HCT116 (cell line): ENCODE results near the gene RAPGEFL1. TPM values are rescaled to one million over a fixed set of nuclear protein-coding genes. Genes with fewer than 3 reads are reported as not detected.
A peak's percentile ranks its signal among the peaks of the same experiment; 100 is the strongest.

Source experiments
- ATAC-seq: fragments of 200-7000 bp; cut with Tn5 transposase; 2 replicates; pipeline ENCODE4 v1.9.1; 2020; ENCODE audit warnings: mild to moderate bottlenecking, moderate library complexity
- BruUV-seq: library from RNA; stranded (reverse); fragments of 400-500 nt; replicated peaks from 2 replicates; lab custom pipeline; 2021; lab: Mats Ljungman, UMichigan
- CTCF ChIA-PET: fragments of 300-600 bp; sonication (Branson Sonifier 250); formaldehyde crosslinking; loops from one replicate; lab custom pipeline; 2021; ENCODE audit warnings: antibody characterized with exemption; lab: Charles Lee
- POLR2A ChIA-PET: fragments of 300-600, 350-600 bp; sonication (Branson Sonifier 250); formaldehyde crosslinking; loops from one replicate; lab custom pipeline; 2021; ENCODE audit warnings: antibody characterized with exemption; lab: Charles Lee
- RAD21 ChIA-PET, 2 experiments: fragments of 300-600 bp; sonication (Branson Sonifier 250); formaldehyde crosslinking; loops; one replicate each; lab custom pipeline; 2023; ENCODE audit warnings: low total read pairs in 2 of 2; ENCODE audit not compliant: uncharacterized antibody in 2 of 2, unreplicated experiment in 2 of 2, low non-redundant PET in 1 of 2; lab: Charles Lee
- DNase-seq: peaks from one replicate; pipeline ENCODE4 v3.0.0-alpha.2; 2010; ENCODE audit warnings: low read depth, low spot score
- H2AFZ ChIP-seq: fragments of 200-600 bp; shearing (Covaris generic), sonication (generic); 2 replicates; pipeline ENCODE4 v1.6.1; 2017; ENCODE audit warnings: low read depth, mixed run types, mixed read lengths, antibody characterized with exemption, low read length; ENCODE audit not compliant: poor library complexity, severe bottlenecking
- H3K27ac ChIP-seq: 2 replicates; pipeline ENCODE4 v1.5.1; 2012; ENCODE audit warnings: low read depth, low read length
- H3K27me3 ChIP-seq: fragments of 200-600 bp; sonication (generic); 2 replicates; pipeline ENCODE4 v1.6.1; 2016; ENCODE audit warnings: mixed run types, low read length, mixed read lengths; ENCODE audit not compliant: insufficient read depth
- H3K36me3 ChIP-seq, 2 experiments: fragments of 200-500 bp in 1 of 2; fragments of 200-600 bp in 1 of 2; sonication (Bioruptor generic) in 1 of 2; sonication (generic) in 1 of 2; 2 replicates each; pipeline versions ENCODE4 v1.5.1 to v1.6.1; 2014 to 2016; ENCODE audit warnings: low read length in 2 of 2, inconsistent platforms in 1 of 2, mixed read lengths in 1 of 2, mixed run types in 1 of 2; ENCODE audit not compliant: insufficient read depth in 2 of 2, control insufficient read depth in 1 of 2
- H3K4me1 ChIP-seq, 2 experiments: fragments of 200-600 bp in 1 of 2; sonication (generic) in 1 of 2; 2 replicates each; pipeline versions ENCODE4 v1.5.1 to v1.6.1; 2012 to 2017; ENCODE audit warnings: low read length in 2 of 2, inconsistent platforms in 1 of 2, mild to moderate bottlenecking in 1 of 2, mixed read lengths in 1 of 2, mixed run types in 1 of 2, moderate library complexity in 1 of 2; ENCODE audit not compliant: insufficient read depth in 2 of 2, control insufficient read depth in 1 of 2
- H3K4me2 ChIP-seq: fragments of 200-600 bp; sonication (generic); 2 replicates; pipeline ENCODE4 v1.6.1; 2017; ENCODE audit warnings: mixed run types, low read length, mixed read lengths
- H3K4me3 ChIP-seq, 2 experiments: fragments of 200-600 bp in 1 of 2; sonication (generic) in 1 of 2; replicated peaks in 1 of 2; 2 replicates each; pipeline ENCODE4 v1.5.1; 2011 to 2016; ENCODE audit warnings: low read length in 2 of 2, control low read depth in 1 of 2, low read depth in 1 of 2, mild to moderate bottlenecking in 1 of 2, mixed read lengths in 1 of 2, mixed run types in 1 of 2
- H3K79me2 ChIP-seq: fragments of 200-600 bp; sonication (generic); 2 replicates; pipeline ENCODE4 v1.6.1; 2017; ENCODE audit warnings: mild to moderate bottlenecking, mixed run types, low read length, moderate library complexity, mixed read lengths; ENCODE audit not compliant: insufficient read depth
- H3K9ac ChIP-seq: fragments of 200-600 bp; sonication (generic); 2 replicates; pipeline ENCODE4 v1.6.1; 2016; ENCODE audit warnings: low read length, mixed read lengths
- H3K9me2 ChIP-seq: fragments of 200-600 bp; sonication (generic), shearing (Covaris generic); 2 replicates; pipeline ENCODE4 v1.6.1; 2017; ENCODE audit warnings: mixed run types, mild to moderate bottlenecking, moderate library complexity; ENCODE audit not compliant: insufficient read depth
- H3K9me3 ChIP-seq, 2 experiments: fragments of 200-500 bp in 1 of 2; fragments of 200-600 bp in 1 of 2; sonication (Bioruptor generic) in 1 of 2; sonication (generic) in 1 of 2; 2 replicates each; pipeline ENCODE4 v1.6.1; 2014 to 2017; ENCODE audit warnings: low read length in 2 of 2, mixed read lengths in 2 of 2, inconsistent platforms in 1 of 2, low read depth in 1 of 2, mild to moderate bottlenecking in 1 of 2, mixed run types in 1 of 2, moderate library complexity in 1 of 2; ENCODE audit not compliant: control insufficient read depth in 1 of 2, insufficient read depth in 1 of 2
- H4K20me1 ChIP-seq: fragments of 200-600 bp; sonication (generic), shearing (Covaris generic); 2 replicates; pipeline ENCODE4 v1.6.1; 2017; ENCODE audit warnings: mixed run types, mild to moderate bottlenecking, moderate library complexity; ENCODE audit not compliant: insufficient read depth
- CBX3 ChIP-seq: IDR thresholded peaks from 2 replicates; pipeline ENCODE4 v1.6.1; 2012; ENCODE audit warnings: low read depth
- CTCF ChIP-seq, 3 experiments: fragments of 200-600 bp in 1 of 3; sonication (generic) in 1 of 3; IDR thresholded peaks in 2 of 3; conservative IDR thresholded peaks in 1 of 3; 2 replicates each; pipeline ENCODE4 v1.5.1; 2012 to 2017; ENCODE audit warnings: low read depth in 2 of 3, low read length in 2 of 3, antibody characterized with exemption in 1 of 3, borderline replicate concordance in 1 of 3, control low read depth in 1 of 3, mild to moderate bottlenecking in 1 of 3, mixed read lengths in 1 of 3, mixed run types in 1 of 3, moderate library complexity in 1 of 3; ENCODE audit not compliant: insufficient read depth in 1 of 3
- EZH2phosphoT487 ChIP-seq: fragments of 200-600 bp; IDR thresholded peaks from 2 replicates; pipeline ENCODE4 v1.6.1; 2018; ENCODE audit warnings: antibody characterized with exemption, borderline replicate concordance
- FOSL1 ChIP-seq: IDR thresholded peaks from 2 replicates; pipeline ENCODE4 v1.6.1; 2012; ENCODE audit warnings: low read depth
- JUND ChIP-seq: IDR thresholded peaks from 2 replicates; pipeline ENCODE4 v1.6.1; 2012
- POLR2A ChIP-seq: IDR thresholded peaks from 2 replicates; pipeline ENCODE4 v1.7.0; 2011; ENCODE audit warnings: borderline replicate concordance; ENCODE audit not compliant: insufficient read depth, insufficient read length; ENCODE audit errors: extremely low read depth
- POLR2AphosphoS5 ChIP-seq: IDR thresholded peaks from 2 replicates; pipeline ENCODE4 v1.6.1; 2011; ENCODE audit warnings: mild to moderate bottlenecking, low read depth, low read length, moderate library complexity
- SIN3A ChIP-seq: IDR thresholded peaks from 2 replicates; pipeline ENCODE4 v1.6.1; 2012; ENCODE audit warnings: low read depth
- SP1 ChIP-seq: IDR thresholded peaks from 2 replicates; pipeline ENCODE4 v1.6.1; 2012; ENCODE audit warnings: low read depth
- TCF7L2 ChIP-seq: IDR thresholded peaks from 2 replicates; pipeline ENCODE4 v1.7.0; 2011; ENCODE audit warnings: borderline replicate concordance, inconsistent platforms; ENCODE audit not compliant: insufficient read depth, insufficient read length; ENCODE audit errors: extremely low read depth
- YY1 ChIP-seq: IDR thresholded peaks from 2 replicates; pipeline ENCODE4 v1.6.1; 2011; ENCODE audit warnings: low read length, low read depth, moderate library complexity, mild to moderate bottlenecking; ENCODE audit not compliant: insufficient replicate concordance; ENCODE audit errors: extremely low read depth
- ZFX ChIP-seq: fragments of 450-650 bp; IDR thresholded peaks from 2 replicates; pipeline ENCODE4 v1.6.1; 2017
- ZNF274 ChIP-seq: fragments of 200-500 bp; sonication (Bioruptor generic); IDR thresholded peaks from 2 replicates; pipeline ENCODE4 v1.6.1; 2014; ENCODE audit warnings: mild to moderate bottlenecking, low read depth, low read length, inconsistent platforms
- intact Hi-C: fragments of 100-400 bp; cut with micrococcal nuclease; formaldehyde crosslinking; loops from 2 replicates; pipeline ENCODE4 v1.10.0; 2022
- total RNA-seq: library from RNA; stranded (reverse); gene quantifications from one replicate; pipeline ENCODE4 v1.2.1, GENCODE V29; 2021; ENCODE audit not compliant: unreplicated experiment
- TF ChIP-seq, protein P1 (sequence below): IDR thresholded peaks from 2 replicates; pipeline ENCODE4 v1.6.1; 2011; ENCODE audit warnings: mild to moderate bottlenecking, low read length, moderate library complexity; ENCODE audit not compliant: insufficient replicate concordance; ENCODE audit errors: extremely low read depth
- TF ChIP-seq, protein P2 (sequence below): IDR thresholded peaks from 2 replicates; pipeline ENCODE4 v1.6.1; 2012; ENCODE audit warnings: low read depth

RAPGEFL1 gene
- total RNA-seq, 1 experiment from 2014 or later = 9.7 TPM

DNA sequence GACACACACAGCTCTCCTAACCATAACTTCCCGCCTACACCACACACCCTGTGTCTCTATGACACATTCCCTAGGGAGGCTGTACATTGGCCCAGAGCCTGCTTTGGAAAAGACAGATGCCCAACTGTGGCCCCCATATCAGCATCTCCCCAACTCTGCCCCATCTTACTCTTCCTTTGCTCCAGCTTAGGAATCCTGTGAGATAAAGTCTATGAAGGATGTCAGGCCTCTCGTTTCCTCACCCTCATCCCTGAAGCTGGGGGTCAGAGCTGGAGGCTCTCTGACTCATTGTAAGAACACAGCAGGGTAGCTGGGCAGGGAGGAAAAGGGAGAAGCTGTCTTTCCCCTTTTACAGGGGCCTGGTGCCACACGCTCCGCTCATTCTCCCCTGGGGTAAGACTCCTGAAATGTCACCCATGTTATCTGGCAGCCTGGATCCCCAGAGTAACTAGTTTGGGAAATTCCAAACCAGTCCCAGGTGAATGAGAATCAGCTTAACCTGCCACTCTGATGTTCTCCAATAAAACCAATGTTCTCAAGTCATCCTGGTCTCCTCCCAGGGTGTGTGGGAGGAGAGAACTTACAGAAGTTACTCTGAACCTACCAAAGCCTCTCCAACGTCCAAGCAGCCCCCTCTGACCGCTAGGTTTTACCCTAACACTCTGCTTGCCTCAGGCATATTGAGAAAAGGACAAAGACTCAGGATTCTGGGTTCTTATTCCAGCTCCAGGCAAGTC is 2.8 kb downstream of the RAPGEFL1 start (continued):
- TF ChIP-seq, protein P1, sequence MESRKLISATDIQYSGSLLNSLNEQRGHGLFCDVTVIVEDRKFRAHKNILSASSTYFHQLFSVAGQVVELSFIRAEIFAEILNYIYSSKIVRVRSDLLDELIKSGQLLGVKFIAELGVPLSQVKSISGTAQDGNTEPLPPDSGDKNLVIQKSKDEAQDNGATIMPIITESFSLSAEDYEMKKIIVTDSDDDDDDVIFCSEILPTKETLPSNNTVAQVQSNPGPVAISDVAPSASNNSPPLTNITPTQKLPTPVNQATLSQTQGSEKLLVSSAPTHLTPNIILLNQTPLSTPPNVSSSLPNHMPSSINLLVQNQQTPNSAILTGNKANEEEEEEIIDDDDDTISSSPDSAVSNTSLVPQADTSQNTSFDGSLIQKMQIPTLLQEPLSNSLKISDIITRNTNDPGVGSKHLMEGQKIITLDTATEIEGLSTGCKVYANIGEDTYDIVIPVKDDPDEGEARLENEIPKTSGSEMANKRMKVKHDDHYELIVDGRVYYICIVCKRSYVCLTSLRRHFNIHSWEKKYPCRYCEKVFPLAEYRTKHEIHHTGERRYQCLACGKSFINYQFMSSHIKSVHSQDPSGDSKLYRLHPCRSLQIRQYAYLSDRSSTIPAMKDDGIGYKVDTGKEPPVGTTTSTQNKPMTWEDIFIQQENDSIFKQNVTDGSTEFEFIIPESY = no peak
- no peak for TF ChIP-seq TCF7L2

DNA sequence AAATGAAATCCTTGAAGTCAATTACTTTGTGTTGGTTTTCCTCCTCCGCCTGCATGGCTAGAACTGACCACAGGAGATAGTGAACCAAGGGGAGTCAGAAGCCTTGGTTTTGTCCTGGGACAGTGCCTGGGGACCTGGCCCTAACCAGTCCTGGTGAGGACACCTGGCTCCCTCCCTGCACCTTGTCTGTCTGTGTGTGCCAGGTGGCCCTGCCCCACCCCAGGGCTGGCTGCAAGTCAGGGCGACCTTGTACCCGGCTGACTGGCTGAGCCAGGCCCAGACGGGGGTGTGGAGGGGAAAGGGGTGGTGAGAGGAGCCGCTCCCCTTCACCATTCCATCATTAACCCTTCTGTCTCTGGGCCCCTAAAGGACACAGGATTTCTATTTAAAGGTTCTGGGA is 3.4 kb downstream of the RAPGEFL1 start:
- Histone ChIP-seq H3K4me2 (peak overlapping the region; percentile 73), H3K36me3 (peaks cover 0 to 9% of the 10 kb centered on the region in 2 experiments; a peak in 1 of 4 replicates), H3K4me3 (peak overlapping the region in 1 of 2 experiments; percentile 40; a peak in 3 of 4 replicates), H2AFZ (no peak overlapping the region), H3K9me2 (no peaks in the 10 kb centered on the region), H3K4me1 (peaks cover 54 to 65% of the 10 kb centered on the region in 2 experiments), H3K79me2 (no peaks in the 10 kb centered on the region), H3K9me3 (no peaks in the 10 kb centered on the region), H3K27ac (peak overlapping the region; percentile 86), H4K20me1 (no peaks in the 10 kb centered on the region), H3K27me3 (no peaks in the 10 kb centered on the region), H3K9ac (peak overlapping the region; percentile 62)
- ChIA-PET RAD21 (no interaction called here), CTCF (interaction anchor here (2.5 kb wide), 1 partner anchor 13 kb away, joined by 19 read pairs; no protein-coding TSS in a partner anchor), POLR2A (interaction anchor here (0.9 to 1.3 kb wide), 2 partner anchors 68 to 80 kb away, joined by 3 to 5 read pairs; partner anchors contain the start of gene NR1D1)
- DNase-seq (no peak), ATAC-seq (peak; percentile 39)
- no peak for TF ChIP-seq TCF7L2
- no peak for TF ChIP-seq ZFX
- TF ChIP-seq, protein P2, sequence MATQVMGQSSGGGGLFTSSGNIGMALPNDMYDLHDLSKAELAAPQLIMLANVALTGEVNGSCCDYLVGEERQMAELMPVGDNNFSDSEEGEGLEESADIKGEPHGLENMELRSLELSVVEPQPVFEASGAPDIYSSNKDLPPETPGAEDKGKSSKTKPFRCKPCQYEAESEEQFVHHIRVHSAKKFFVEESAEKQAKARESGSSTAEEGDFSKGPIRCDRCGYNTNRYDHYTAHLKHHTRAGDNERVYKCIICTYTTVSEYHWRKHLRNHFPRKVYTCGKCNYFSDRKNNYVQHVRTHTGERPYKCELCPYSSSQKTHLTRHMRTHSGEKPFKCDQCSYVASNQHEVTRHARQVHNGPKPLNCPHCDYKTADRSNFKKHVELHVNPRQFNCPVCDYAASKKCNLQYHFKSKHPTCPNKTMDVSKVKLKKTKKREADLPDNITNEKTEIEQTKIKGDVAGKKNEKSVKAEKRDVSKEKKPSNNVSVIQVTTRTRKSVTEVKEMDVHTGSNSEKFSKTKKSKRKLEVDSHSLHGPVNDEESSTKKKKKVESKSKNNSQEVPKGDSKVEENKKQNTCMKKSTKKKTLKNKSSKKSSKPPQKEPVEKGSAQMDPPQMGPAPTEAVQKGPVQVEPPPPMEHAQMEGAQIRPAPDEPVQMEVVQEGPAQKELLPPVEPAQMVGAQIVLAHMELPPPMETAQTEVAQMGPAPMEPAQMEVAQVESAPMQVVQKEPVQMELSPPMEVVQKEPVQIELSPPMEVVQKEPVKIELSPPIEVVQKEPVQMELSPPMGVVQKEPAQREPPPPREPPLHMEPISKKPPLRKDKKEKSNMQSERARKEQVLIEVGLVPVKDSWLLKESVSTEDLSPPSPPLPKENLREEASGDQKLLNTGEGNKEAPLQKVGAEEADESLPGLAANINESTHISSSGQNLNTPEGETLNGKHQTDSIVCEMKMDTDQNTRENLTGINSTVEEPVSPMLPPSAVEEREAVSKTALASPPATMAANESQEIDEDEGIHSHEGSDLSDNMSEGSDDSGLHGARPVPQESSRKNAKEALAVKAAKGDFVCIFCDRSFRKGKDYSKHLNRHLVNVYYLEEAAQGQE = no peak
- TF ChIP-seq YY1 = no peak
- no peak for TF ChIP-seq CBX3
- no peak for TF ChIP-seq ZNF274
- TF ChIP-seq EZH2phosphoT487 = no peak
- no peak for TF ChIP-seq SIN3A
- TF ChIP-seq POLR2AphosphoS5 = no peak
- no peak for TF ChIP-seq SP1
- no peak for TF ChIP-seq POLR2A
- TF ChIP-seq FOSL1 = no peak
- TF ChIP-seq JUND = no peak
- no peak for TF ChIP-seq CTCF (IDR thresholded peaks at IDR 0.05 in 2 of 3, conservative IDR thresholded peaks at IDR 0.05 in 1 of 3; ENCODE audit: borderline replicate concordance in 1 of 3, insufficient read depth in 1 of 3, low read depth in 2 of 3, low read length in 2 of 3)
- intact Hi-C loops = no loop called here
- no TSS peak for BruUV-seq
